Subcutaneous adipose tissue (tissue), 4 donors: ENCODE measurements around the gene QSOX1. TPM values are rescaled to one million over a fixed set of nuclear protein-coding genes. Genes with fewer than 3 reads are reported as not detected.

Experiments
- CTCF ChIP-seq: fragments of 450-650 bp; IDR thresholded peaks from one replicate; pipeline ENCODE4 v1.5.1; 2016; ENCODE audit warnings: low read depth, mild to moderate bottlenecking, control low read depth, antibody characterized with exemption, moderate library complexity
- total RNA-seq, 4 donors: library from RNA; depleted of rRNA; stranded (reverse); fragments of >200 nt; gene quantifications; one replicate each; pipeline ENCODE4 v1.1.0, GENCODE V29; 2016

The QSOX1 gene
- total RNA-seq, 4 donors from 2014 or later: 16.8 to 71.4 (median 49.7) TPM

GRCh38 chr1:180190091-180190490, 35.4 kb downstream of the QSOX1 start:
- TF ChIP-seq CTCF: no peak

- no peak for TF ChIP-seq CTCF
Measured at GRCh38 chr1:180192172-180192571, 37.5 kb downstream of the QSOX1 start.

GRCh38 chr1:180193141-180194047, 38.7 kb downstream of the QSOX1 start:
- TF ChIP-seq CTCF: no peak

- no peak for TF ChIP-seq CTCF
Measured at GRCh38 chr1:180194048-180194425, 39.4 kb downstream of the QSOX1 start.

GRCh38 chr1:180194546-180195207, 40.0 kb downstream of the QSOX1 start:
- no peak for TF ChIP-seq CTCF

- TF ChIP-seq CTCF: no peak
Measured at GRCh38 chr1:180195401-180195800, 40.7 kb downstream of the QSOX1 start.

- no peak for TF ChIP-seq CTCF
Measured at GRCh38 chr1:180195916-180196315, 41.2 kb downstream of the QSOX1 start.
